DND-41 (cell line): ENCODE results near the gene GIPC2.
A peak's percentile ranks its signal among the peaks of the same experiment; 100 is the strongest.

ENCODE experiments used
- EZH2 ChIP-seq: IDR thresholded peaks from 3 replicates; pipeline ENCODE4 v1.6.1; 2012; ENCODE audit warnings: borderline replicate concordance, low read depth, mild to moderate bottlenecking, moderate library complexity, low read length, inconsistent platforms; ENCODE audit not compliant: severe bottlenecking
- TF ChIP-seq, protein P1 (sequence below): IDR thresholded peaks from 2 replicates; pipeline ENCODE4 v1.5.1; 2012; ENCODE audit warnings: borderline replicate concordance, low read length, moderate library complexity, mild to moderate bottlenecking; ENCODE audit not compliant: poor library complexity, severe bottlenecking; ENCODE audit errors: extremely low read depth

DNA sequence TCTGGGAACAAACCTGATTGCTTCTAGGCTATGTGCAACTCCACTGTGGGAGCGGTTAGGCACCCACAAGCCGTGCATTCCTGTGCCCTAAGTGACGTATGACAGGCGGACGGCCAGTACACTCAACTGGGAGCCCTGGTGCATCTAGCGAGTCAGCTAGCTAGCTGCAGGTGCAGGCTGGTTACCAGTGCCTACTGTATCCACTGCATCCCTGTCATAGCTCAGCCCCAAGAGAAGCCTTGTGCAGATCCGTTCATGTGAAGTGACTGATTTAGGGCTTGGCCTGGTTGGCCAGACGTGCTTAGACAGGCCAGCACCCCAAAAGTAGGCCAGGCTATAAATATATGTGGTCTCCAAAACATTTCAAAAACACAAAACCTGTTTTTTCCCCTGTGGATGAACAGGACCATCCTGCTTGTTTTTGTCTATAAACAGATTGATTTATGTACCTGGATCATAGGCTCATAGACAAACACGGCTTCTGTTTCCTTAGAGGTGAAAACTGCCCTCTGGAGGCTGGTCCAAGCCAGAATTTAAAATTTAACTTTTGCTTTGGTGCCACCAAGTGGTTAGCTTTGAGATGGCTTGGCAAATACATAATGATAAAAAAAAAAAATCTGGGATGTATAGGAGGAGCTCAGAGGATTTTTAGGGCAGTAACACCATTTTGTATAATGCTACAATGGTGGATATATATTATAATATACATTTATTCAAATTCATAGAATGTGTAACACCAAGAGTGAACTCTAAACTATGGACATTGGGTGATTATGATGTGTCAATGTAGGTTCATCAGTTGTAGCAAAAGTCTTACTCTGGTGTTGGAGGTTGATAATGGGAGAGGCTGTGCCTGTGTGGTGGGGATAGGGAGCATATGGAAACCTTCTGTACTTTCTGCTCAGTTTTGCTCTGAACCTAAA lies 68.5 kb downstream of the GIPC2 start:
- TF ChIP-seq, protein P1, sequence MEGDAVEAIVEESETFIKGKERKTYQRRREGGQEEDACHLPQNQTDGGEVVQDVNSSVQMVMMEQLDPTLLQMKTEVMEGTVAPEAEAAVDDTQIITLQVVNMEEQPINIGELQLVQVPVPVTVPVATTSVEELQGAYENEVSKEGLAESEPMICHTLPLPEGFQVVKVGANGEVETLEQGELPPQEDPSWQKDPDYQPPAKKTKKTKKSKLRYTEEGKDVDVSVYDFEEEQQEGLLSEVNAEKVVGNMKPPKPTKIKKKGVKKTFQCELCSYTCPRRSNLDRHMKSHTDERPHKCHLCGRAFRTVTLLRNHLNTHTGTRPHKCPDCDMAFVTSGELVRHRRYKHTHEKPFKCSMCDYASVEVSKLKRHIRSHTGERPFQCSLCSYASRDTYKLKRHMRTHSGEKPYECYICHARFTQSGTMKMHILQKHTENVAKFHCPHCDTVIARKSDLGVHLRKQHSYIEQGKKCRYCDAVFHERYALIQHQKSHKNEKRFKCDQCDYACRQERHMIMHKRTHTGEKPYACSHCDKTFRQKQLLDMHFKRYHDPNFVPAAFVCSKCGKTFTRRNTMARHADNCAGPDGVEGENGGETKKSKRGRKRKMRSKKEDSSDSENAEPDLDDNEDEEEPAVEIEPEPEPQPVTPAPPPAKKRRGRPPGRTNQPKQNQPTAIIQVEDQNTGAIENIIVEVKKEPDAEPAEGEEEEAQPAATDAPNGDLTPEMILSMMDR = peak; percentile 86
- TF ChIP-seq EZH2 = no peak
